Measurements from ENCODE around the gene AOPEP.

The AOPEP gene

DNA sequence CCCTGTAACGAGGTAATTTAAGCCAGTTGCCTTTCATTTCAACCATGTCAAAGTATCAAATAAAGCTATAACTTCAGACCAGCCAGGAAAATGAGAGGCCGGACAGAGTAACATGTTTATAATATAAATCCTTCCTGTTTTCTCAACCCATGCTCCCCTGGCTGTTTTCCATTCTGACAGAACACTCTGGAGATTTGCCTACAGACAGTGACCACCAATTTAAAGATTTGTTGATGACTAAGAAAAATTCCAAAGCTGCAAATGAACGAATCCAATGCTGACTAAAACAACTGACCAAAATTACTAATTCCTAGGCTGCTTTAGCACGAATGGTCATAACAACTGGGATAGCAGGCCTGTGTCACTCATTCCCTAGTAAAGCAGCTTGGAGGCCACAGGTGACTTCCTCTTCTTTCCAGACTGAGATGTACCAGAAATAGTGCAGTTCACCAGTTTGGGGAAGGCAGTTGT lies 141.4 kb downstream of the AOPEP start:
- Histone ChIP-seq H3K36me3 (replicated peaks; ENCODE audit: insufficient read depth, low read length) (no peaks in the 10 kb centered on the region), H3K9me3 (replicated peaks; ENCODE audit: insufficient read depth, low read length) (no peaks in the 10 kb centered on the region), H3F3A (ENCODE audit: insufficient read depth, low read length) (no peaks in the 10 kb centered on the region; the same call in 1 of the 2 replicates), H3K27ac (ENCODE audit: low read length) (no peak overlapping the region), H3K4me1 (ENCODE audit: low read length) (peaks cover 17% of the 10 kb centered on the region), H3K4me2 (ENCODE audit: low read depth, low read length) (no peak overlapping the region), H2AFZ (ENCODE audit: low read length) (no peak overlapping the region), H4K20me1 (ENCODE audit: insufficient read depth, low read length) (no peaks in the 10 kb centered on the region), H3K79me2 (ENCODE audit: low read length) (no peaks in the 10 kb centered on the region), H3K9me2 (replicated peaks; ENCODE audit: insufficient read depth, low read length) (no peaks in the 10 kb centered on the region), H3K9ac (ENCODE audit: low read length) (no peak overlapping the region), H3K27me3 (replicated peaks; ENCODE audit: insufficient read depth, low read length) (no peaks in the 10 kb centered on the region), H3K4me3 (ENCODE audit: low read length) (no peak overlapping the region)
- no peak for TF ChIP-seq EZH2 (optimal IDR thresholded peaks at IDR 0.05; ENCODE audit: low read depth, low read length)
- no peak for DNase-seq

DNA sequence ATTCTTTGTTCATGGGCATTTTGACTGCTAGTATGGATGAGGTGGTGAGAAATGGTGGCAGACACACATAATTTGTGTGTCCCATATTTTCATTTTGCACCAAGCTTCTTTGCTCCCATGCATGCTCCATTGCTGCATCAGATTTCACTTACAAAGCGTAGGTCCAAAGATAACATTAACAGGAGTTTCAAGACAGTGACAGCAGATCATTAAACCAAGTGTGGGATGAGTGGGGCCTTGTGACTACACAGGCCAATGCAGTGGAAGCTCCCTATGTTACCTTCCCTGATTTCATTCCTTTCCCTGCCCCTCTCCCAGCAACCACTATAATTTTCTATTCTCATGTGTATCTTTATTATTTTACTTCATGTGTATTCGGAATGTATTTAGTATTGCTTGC lies 142.0 kb downstream of the AOPEP start:
- Histone ChIP-seq H3F3A (ENCODE audit: insufficient read depth, low read length) (no peaks in the 10 kb centered on the region; the same call in 1 of the 2 replicates), H3K4me1 (ENCODE audit: low read length) (peaks cover 17% of the 10 kb centered on the region), H4K20me1 (ENCODE audit: insufficient read depth, low read length) (no peaks in the 10 kb centered on the region), H3K79me2 (ENCODE audit: low read length) (no peaks in the 10 kb centered on the region), H3K36me3 (replicated peaks; ENCODE audit: insufficient read depth, low read length) (no peaks in the 10 kb centered on the region), H3K27ac (ENCODE audit: low read length) (no peak overlapping the region), H3K4me2 (ENCODE audit: low read depth, low read length) (no peak overlapping the region), H3K9me2 (replicated peaks; ENCODE audit: insufficient read depth, low read length) (no peaks in the 10 kb centered on the region), H3K27me3 (replicated peaks; ENCODE audit: insufficient read depth, low read length) (no peaks in the 10 kb centered on the region), H3K9ac (ENCODE audit: low read length) (no peak overlapping the region), H3K4me3 (ENCODE audit: low read length) (no peak overlapping the region), H2AFZ (ENCODE audit: low read length) (no peak overlapping the region), H3K9me3 (replicated peaks; ENCODE audit: insufficient read depth, low read length) (no peaks in the 10 kb centered on the region)
- TF ChIP-seq, protein P1, sequence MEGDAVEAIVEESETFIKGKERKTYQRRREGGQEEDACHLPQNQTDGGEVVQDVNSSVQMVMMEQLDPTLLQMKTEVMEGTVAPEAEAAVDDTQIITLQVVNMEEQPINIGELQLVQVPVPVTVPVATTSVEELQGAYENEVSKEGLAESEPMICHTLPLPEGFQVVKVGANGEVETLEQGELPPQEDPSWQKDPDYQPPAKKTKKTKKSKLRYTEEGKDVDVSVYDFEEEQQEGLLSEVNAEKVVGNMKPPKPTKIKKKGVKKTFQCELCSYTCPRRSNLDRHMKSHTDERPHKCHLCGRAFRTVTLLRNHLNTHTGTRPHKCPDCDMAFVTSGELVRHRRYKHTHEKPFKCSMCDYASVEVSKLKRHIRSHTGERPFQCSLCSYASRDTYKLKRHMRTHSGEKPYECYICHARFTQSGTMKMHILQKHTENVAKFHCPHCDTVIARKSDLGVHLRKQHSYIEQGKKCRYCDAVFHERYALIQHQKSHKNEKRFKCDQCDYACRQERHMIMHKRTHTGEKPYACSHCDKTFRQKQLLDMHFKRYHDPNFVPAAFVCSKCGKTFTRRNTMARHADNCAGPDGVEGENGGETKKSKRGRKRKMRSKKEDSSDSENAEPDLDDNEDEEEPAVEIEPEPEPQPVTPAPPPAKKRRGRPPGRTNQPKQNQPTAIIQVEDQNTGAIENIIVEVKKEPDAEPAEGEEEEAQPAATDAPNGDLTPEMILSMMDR (IDR thresholded peaks at IDR 0.05; ENCODE audit: low read length), result no peak
- no peak for TF ChIP-seq EZH2 (optimal IDR thresholded peaks at IDR 0.05; ENCODE audit: low read depth, low read length)
- TF ChIP-seq EZH2phosphoT487 (IDR thresholded peaks at IDR 0.05; ENCODE audit: low read length), result no peak
- DNase-seq, result no peak

DNA sequence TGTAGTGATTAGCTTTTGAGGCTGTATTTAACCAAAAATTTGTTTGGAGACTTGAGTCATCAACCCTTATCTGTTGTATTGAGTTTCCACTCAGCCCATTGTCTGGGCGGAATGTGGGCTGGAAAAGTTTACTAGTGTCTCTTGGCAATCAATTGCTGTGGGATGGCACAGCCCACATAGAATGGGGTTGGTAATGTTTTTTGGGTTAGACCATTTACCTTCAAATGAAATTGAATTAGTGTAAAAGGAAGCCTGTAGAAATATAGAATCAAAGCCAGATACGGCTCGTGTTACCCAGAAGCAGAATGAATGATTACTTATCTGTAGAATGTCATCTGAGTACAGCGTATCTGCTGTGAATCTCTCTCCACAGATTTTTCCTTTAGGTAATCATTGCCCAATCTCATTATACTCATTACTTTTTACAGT lies 142.9 kb downstream of the AOPEP start:
- Histone ChIP-seq H3K4me1 (ENCODE audit: low read length) (peaks cover 13% of the 10 kb centered on the region), H3K9me3 (replicated peaks; ENCODE audit: insufficient read depth, low read length) (no peaks in the 10 kb centered on the region), H3F3A (ENCODE audit: insufficient read depth, low read length) (no peaks in the 10 kb centered on the region; the same call in 1 of the 2 replicates), H3K9ac (ENCODE audit: low read length) (no peak overlapping the region), H4K20me1 (ENCODE audit: insufficient read depth, low read length) (no peaks in the 10 kb centered on the region), H3K4me2 (ENCODE audit: low read depth, low read length) (no peak overlapping the region), H3K4me3 (ENCODE audit: low read length) (no peak overlapping the region), H3K27me3 (replicated peaks; ENCODE audit: insufficient read depth, low read length) (no peaks in the 10 kb centered on the region), H3K9me2 (replicated peaks; ENCODE audit: insufficient read depth, low read length) (no peaks in the 10 kb centered on the region), H3K79me2 (ENCODE audit: low read length) (no peaks in the 10 kb centered on the region), H2AFZ (ENCODE audit: low read length) (no peak overlapping the region), H3K36me3 (replicated peaks; ENCODE audit: insufficient read depth, low read length) (no peaks in the 10 kb centered on the region), H3K27ac (ENCODE audit: low read length) (no peak overlapping the region)
- DNase-seq, result no peak
- TF ChIP-seq, protein P1 (IDR thresholded peaks at IDR 0.05; ENCODE audit: low read length), result no peak
- TF ChIP-seq EZH2phosphoT487 (IDR thresholded peaks at IDR 0.05; ENCODE audit: low read length) (no peak), EZH2 (optimal IDR thresholded peaks at IDR 0.05; ENCODE audit: low read depth, low read length) (no peak)

DNA sequence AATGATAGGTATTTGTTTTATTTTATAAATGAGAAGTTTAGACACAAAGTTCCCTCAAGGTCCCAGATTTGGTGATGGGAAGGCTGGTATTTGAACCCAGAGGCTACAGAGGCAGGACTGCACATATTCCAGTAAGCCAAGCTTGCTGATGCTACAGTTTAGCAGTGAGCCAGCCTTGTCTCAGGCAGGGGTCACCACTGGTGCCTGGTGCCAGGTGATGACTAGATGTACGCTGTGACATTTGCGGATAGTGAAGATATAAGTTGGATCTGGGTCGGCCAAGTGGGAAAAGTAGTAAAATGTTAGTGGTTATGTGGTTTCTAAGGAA lies 143.9 kb downstream of the AOPEP start:
- H3K9me2 ChIP-seq (replicated peaks; ENCODE audit: insufficient read depth, low read length), result no peaks in the 10 kb centered on the region
- H3K4me3 ChIP-seq (ENCODE audit: low read length), result no peak overlapping the region
- H3K27ac ChIP-seq (ENCODE audit: low read length), result peak overlapping the region; percentile 19; the same call in 1 of the 2 replicates
- no peak overlapping the region for H2AFZ ChIP-seq (ENCODE audit: low read length)
- no peaks in the 10 kb centered on the region for H3K79me2 ChIP-seq (ENCODE audit: low read length)
- H3K36me3 ChIP-seq (replicated peaks; ENCODE audit: insufficient read depth, low read length), result no peaks in the 10 kb centered on the region
- H3K4me2 ChIP-seq (ENCODE audit: low read depth, low read length), result no peak overlapping the region; the same call in 1 of the 2 replicates
- H3K27me3 ChIP-seq (replicated peaks; ENCODE audit: insufficient read depth, low read length), result no peaks in the 10 kb centered on the region
- peaks cover under 1% of the 10 kb centered on the region; the same call in 1 of the 2 replicates for H3F3A ChIP-seq (ENCODE audit: insufficient read depth, low read length)
- no peak for DNase-seq
- no peak overlapping the region for H3K9ac ChIP-seq (ENCODE audit: low read length)
- TF ChIP-seq EZH2 (optimal IDR thresholded peaks at IDR 0.05; ENCODE audit: low read depth, low read length) (no peak), EZH2phosphoT487 (IDR thresholded peaks at IDR 0.05; ENCODE audit: low read length) (no peak)
- TF ChIP-seq, protein P1 (IDR thresholded peaks at IDR 0.05; ENCODE audit: low read length), result no peak
- H4K20me1 ChIP-seq (ENCODE audit: insufficient read depth, low read length), result no peaks in the 10 kb centered on the region
- peaks cover 19% of the 10 kb centered on the region for H3K4me1 ChIP-seq (ENCODE audit: low read length)
- no peaks in the 10 kb centered on the region for H3K9me3 ChIP-seq (replicated peaks; ENCODE audit: insufficient read depth, low read length)

Measured in MM.1S (cell line).